GM12874 (cell line): ENCODE data around the gene ATP5PD.

Experiments
- TF ChIP-seq, protein P1 (sequence below): IDR thresholded peaks from 2 replicates; pipeline ENCODE4 v1.5.1; 2011; ENCODE audit warnings: low read depth, mild to moderate bottlenecking, control low read depth, low read length, moderate library complexity; ENCODE audit not compliant: insufficient read depth

Gene ATP5PD

DNA sequence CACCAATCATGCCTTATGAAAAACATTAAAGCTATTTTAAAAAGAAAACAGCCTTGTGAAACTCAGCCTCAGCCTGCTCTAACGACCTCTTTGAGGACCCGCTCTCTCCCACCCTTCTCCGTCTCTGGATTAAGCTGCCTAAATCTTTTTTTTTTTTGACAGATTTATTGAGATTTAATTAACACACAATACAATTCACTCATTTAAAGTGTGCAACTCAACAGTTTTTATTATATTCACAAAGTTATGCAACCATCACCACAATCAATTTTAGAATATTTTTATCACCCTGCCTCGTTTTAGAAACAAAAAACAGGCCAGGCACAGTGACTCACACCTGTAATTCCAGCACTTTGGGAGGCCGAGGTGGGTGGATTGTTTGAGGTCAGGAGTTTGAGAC is 50.9 kb downstream of the ATP5PD start:
- TF ChIP-seq, protein P1, sequence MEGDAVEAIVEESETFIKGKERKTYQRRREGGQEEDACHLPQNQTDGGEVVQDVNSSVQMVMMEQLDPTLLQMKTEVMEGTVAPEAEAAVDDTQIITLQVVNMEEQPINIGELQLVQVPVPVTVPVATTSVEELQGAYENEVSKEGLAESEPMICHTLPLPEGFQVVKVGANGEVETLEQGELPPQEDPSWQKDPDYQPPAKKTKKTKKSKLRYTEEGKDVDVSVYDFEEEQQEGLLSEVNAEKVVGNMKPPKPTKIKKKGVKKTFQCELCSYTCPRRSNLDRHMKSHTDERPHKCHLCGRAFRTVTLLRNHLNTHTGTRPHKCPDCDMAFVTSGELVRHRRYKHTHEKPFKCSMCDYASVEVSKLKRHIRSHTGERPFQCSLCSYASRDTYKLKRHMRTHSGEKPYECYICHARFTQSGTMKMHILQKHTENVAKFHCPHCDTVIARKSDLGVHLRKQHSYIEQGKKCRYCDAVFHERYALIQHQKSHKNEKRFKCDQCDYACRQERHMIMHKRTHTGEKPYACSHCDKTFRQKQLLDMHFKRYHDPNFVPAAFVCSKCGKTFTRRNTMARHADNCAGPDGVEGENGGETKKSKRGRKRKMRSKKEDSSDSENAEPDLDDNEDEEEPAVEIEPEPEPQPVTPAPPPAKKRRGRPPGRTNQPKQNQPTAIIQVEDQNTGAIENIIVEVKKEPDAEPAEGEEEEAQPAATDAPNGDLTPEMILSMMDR = no peak

DNA sequence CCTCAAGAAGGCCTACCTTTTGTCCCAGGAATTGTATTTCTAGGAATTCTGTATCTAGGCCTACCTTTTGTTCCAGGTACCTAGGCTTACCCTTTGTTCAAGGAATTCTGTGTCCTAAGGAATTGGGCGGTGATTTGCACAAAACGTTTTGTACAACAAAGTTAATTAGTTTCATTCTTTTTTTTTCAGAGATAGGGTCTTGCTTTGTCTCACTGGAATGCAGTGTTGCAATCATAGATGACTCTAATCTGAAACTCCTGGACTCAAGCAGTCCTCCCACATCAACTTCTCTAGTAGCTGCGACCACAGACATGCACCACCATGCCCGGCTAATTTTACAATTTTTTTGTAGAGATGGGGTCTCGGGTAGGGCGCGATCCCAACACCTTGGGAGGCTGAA is 52.3 kb downstream of the ATP5PD start:
- TF ChIP-seq, protein P1 = no peak

DNA sequence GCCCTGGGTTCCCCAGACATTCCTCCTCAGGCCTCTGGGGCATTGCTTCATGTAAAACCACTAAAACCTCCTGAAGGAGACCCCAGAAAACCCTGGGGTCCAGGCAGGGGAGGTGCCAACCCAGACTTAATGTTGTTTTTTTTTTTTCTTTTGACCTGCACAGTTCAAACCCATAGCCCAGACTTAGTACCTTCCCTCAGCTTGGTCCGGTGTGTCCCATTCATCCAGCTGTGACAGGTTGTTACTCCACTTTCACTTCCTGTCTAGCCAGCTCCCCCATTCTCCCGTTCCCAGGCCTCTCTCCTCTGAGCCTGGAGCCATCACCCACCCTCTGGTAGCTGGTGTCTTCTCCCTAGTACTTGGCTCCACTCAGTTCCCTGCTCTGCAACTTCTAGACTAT is 54.5 kb downstream of the ATP5PD start:
- TF ChIP-seq, protein P1 = no peak

DNA sequence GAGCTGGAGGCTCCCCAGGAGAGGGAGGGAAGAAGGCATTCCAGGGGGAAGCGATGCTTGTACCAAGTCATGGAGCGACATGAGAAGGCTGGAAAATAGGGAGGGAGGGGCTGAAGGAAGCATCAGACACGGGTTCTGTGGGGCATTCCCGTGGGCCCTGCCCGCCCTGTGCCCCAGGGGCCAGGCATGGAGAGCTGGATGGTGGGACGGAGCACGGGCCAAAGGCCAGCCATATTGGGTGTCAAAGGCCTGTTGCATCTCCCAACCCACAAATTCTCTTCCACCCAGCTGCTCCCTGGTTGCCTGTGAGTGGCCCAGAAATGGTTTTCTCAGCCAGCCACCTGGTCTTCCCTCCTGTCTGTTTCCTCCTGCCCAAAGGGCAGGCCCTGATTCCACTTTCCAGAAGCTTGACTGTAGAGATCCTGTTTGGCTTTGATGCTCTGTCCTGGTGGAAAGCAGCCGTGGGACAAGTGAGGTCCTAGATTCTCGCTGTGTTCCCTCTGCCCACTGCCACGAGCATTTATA is 56.1 kb downstream of the ATP5PD start:
- TF ChIP-seq, protein P1 = no peak
